Measurements from ENCODE around the gene MAST4.

The MAST4 gene

DNA sequence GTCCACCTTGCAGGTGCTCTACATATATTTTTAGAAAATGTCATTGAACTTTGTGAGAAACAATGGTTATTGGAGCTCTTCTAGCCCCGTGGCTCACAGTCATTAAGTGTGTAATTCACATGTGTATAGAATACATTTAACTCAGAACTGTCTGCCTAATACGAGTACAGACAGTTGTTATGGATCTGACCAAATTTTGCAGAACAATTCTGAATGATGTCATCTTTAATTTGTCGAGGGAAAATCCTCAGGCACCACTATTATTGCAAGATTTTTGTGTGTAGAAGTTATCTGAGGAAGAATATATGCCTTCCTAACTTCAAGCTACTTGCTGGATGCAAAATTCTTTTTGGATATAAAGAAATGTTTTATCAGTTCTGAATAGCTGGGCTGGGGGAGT lies 383.5 kb downstream of the MAST4 start:
- DNase-seq (ENCODE audit: low read depth) = no peak
- H3K4me3 ChIP-seq (ENCODE audit: low read depth, low read length) = no peak overlapping the region
- TF ChIP-seq, protein P1, sequence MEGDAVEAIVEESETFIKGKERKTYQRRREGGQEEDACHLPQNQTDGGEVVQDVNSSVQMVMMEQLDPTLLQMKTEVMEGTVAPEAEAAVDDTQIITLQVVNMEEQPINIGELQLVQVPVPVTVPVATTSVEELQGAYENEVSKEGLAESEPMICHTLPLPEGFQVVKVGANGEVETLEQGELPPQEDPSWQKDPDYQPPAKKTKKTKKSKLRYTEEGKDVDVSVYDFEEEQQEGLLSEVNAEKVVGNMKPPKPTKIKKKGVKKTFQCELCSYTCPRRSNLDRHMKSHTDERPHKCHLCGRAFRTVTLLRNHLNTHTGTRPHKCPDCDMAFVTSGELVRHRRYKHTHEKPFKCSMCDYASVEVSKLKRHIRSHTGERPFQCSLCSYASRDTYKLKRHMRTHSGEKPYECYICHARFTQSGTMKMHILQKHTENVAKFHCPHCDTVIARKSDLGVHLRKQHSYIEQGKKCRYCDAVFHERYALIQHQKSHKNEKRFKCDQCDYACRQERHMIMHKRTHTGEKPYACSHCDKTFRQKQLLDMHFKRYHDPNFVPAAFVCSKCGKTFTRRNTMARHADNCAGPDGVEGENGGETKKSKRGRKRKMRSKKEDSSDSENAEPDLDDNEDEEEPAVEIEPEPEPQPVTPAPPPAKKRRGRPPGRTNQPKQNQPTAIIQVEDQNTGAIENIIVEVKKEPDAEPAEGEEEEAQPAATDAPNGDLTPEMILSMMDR (IDR thresholded peaks at IDR 0.05; ENCODE audit: low read depth, low read length, missing control alignments) = no peak
- in situ Hi-C loops (cut with HindIII; ENCODE audit: low sequenced_read_pairs) = no loop called here

DNA sequence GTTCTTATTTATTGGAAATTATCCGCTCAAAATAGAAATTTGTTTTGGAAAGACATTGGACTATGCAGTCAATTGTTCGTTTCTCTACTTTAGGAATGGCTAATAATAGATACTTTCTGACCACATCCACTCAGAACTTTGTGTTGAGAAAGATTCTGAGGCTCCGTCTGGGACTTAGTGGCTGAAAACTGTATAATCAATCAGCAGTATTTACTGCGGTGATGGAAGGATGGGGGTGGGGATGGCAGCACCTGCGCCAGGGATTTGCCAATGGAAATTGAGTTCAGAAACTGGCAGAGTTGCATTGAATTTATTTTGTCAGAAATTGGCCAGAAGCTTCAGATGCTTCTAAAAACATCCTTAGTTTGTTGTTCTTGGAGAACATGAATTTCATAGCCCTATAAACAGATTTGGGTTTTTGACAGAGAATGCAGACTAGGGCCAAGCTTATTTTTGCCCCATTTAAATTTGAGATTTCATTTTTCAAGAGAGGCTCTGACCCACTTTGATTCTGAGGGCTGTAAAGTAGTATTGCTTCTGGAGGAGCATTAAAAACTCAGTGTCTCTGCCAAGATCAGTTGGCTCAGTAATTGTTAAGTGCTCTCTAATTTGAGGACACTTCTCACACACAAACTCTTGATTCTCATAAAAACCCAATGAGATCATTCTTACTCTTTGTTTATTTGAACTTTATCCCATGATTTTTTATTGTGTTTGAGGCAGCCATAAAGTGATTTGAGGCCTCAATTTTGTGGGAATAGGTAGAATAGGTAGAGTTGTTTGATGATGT lies 385.3 kb downstream of the MAST4 start:
- TF ChIP-seq, protein P1 (IDR thresholded peaks at IDR 0.05; ENCODE audit: low read depth, low read length, missing control alignments) = no peak
- no peak for DNase-seq (ENCODE audit: low read depth)
- in situ Hi-C loops (cut with HindIII; ENCODE audit: low sequenced_read_pairs) = no loop called here
- H3K4me3 ChIP-seq (ENCODE audit: low read depth, low read length) = no peak overlapping the region

DNA sequence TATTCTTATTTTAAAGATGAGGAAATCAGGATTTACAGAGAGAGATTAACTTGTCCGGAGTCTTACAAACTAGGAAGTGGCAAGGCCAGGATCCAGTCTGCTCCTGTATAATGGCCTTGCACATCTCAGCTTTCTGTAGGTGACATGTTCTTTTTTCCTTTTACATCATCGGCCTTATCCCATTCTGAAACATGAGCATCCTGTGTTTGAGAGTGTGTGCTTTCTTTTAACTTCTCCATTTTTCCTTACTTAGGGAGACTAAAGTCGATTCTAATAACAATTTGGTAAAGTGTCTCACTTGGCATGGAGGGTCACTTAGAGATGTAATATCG lies 385.8 kb downstream of the MAST4 start:
- H3K4me3 ChIP-seq (ENCODE audit: low read depth, low read length) = no peak overlapping the region
- DNase-seq (ENCODE audit: low read depth) = no peak
- in situ Hi-C loops (cut with HindIII; ENCODE audit: low sequenced_read_pairs) = no loop called here
- TF ChIP-seq, protein P1 (IDR thresholded peaks at IDR 0.05; ENCODE audit: low read depth, low read length, missing control alignments) = no peak

DNA sequence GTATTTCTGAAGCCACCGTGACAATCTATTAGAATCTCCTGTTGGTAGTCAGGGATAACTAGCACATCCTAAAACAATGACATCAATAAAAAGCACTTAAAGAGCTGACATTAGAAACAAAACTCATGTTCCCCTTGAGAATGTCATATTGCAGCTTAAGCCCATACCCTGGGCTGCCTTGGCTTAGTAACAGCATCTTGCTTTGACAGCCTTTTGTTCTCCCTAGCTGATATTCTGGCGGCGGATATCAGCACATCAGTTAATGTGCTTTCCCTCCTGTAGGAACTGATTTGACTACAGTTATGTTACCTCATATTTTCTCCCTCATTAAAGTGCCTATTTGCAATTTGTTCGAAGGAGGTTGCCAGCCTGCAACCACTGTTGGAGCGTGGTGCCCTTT lies 386.3 kb downstream of the MAST4 start:
- TF ChIP-seq, protein P1 (IDR thresholded peaks at IDR 0.05; ENCODE audit: low read depth, low read length, missing control alignments) = no peak
- in situ Hi-C loops (cut with HindIII; ENCODE audit: low sequenced_read_pairs) = no loop called here
- no peak for DNase-seq (ENCODE audit: low read depth)

DNA sequence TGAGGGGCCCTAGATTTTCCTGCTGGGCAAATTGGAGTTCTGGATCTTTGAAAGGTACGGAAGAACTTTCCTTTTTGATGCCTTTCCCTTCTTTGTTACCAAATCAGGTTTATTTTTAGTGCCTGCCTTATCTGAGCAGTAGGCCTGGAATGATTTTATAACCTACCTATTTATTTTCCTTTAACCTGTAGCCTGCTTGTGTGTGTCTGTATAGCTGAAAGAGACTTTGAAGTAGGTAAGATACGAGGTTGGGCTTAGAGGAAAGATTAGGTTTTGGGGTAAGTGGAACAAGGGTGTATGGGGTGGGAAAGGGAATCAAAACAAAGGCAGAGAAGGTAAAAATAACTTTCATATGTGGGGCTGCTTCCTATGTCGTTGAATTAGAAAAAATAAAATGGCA lies 389.2 kb downstream of the MAST4 start:
- DNase-seq (ENCODE audit: low read depth) = no peak
- no peak overlapping the region for H3K4me3 ChIP-seq (ENCODE audit: low read depth, low read length)
- in situ Hi-C loops (cut with HindIII; ENCODE audit: low sequenced_read_pairs) = no loop called here
- TF ChIP-seq, protein P1 (IDR thresholded peaks at IDR 0.05; ENCODE audit: low read depth, low read length, missing control alignments) = no peak

More for the DNA sequence above, 386.3 kb downstream of the MAST4 start:
- no peak overlapping the region for H3K4me3 ChIP-seq (ENCODE audit: low read depth, low read length)

DNA sequence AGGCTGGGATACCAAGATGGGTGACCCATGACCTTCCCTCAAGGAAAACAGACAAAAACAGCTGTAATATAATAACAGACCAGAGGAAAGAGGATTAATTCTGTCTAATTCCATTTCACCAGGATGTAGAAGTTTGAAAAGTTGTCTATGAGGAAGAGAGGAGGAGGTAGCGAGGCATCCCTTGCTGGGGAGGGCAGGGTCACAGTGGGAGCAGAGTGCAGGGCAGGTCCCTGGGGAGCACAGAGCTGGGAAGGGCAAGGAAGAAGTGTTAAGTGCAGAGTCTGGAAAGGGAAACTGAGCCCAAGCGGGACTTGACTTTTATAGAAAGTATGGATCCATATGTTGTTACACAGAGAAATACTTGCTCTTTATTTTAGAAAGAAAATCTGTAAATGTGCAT lies 389.8 kb downstream of the MAST4 start:
- DNase-seq (ENCODE audit: low read depth) = no peak
- no peak overlapping the region for H3K4me3 ChIP-seq (ENCODE audit: low read depth, low read length)
- TF ChIP-seq, protein P1 (IDR thresholded peaks at IDR 0.05; ENCODE audit: low read depth, low read length, missing control alignments) = no peak
- in situ Hi-C loops (cut with HindIII; ENCODE audit: low sequenced_read_pairs) = no loop called here
